GM12878 (cell line): ENCODE measurements around the gene LDLRAD4.

Source experiments
- CTCF ChIP-seq, 3 experiments: IDR thresholded peaks in 2 of 3; conservative IDR thresholded peaks in 1 of 3; 2 replicates each; pipeline ENCODE4 v1.5.1; 2011; ENCODE audit warnings: low read depth in 3 of 3, low read length in 3 of 3, mild to moderate bottlenecking in 3 of 3, control low read depth in 2 of 3, moderate library complexity in 2 of 3, inconsistent platforms in 1 of 3, mixed read lengths in 1 of 3; ENCODE audit not compliant: control insufficient read depth in 2 of 3, insufficient read depth in 1 of 3; ENCODE audit errors: extremely low read depth in 1 of 3
- EGR1 ChIP-seq, 2 experiments: IDR thresholded peaks; 1 replicate in 1 of 2; 2 replicates in 1 of 2; pipeline ENCODE4 v1.6.1; 2011 to 2012; ENCODE audit warnings: low read depth in 2 of 2, low read length in 2 of 2, borderline replicate concordance in 1 of 2, mild to moderate bottlenecking in 1 of 2, moderate library complexity in 1 of 2

DNA sequence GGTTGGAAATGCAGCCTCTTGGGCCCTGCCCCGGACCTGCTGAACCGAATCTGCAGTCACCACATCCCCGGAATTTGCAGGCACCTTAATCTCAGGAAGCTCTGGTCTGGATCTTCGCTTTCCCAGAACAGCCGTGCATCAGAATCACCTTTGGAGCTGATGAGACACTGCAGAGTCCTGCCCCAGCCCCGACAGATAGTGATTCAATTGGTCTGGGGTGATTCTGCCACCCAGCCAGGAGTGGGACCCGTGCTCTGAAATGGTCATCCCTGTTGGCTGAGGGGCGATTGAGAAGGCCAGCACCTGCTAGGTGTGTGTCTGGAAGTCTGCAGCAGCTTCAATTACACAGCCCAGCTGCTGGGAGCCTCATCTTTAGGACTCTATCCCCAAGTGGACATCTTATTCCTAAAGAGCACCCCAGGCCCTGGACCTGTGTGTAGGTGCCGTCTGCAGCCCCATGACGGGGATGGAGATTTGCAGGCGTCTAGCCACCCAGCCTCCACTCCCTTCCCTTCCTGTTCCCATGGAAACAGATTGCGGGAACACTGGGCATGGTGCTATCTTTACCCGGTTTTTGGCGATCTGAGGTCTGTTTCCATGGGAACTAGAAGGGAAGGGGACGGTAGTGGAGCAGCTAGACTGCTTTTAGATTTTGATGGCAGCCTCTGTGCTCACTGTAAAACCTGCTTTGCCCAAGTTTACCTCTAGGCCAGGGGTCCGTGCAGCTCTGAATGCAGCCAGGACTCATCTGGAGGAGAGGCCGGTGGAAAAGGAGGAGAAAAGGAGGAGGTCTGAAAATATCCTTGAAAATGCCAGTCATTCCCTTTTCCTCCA is 156.1 kb downstream of the LDLRAD4 start:
- no peak for TF ChIP-seq CTCF (IDR thresholded peaks at IDR 0.05 in 2 of 3, conservative IDR thresholded peaks at IDR 0.05 in 1 of 3; ENCODE audit: control insufficient read depth in 2 of 3, extremely low read depth in 1 of 3, insufficient read depth in 1 of 3, low read depth in 3 of 3, low read length in 3 of 3)
- no peak for TF ChIP-seq EGR1 (IDR thresholded peaks at IDR 0.05; ENCODE audit: borderline replicate concordance in 1 of 2, low read depth in 2 of 2, low read length in 2 of 2)
